GM10847 (cell line): ENCODE data around the gene TAF9.

Source experiments
- POLR2A ChIP-seq: IDR thresholded peaks from 2 replicates; pipeline ENCODE4 v1.6.1; 2011; ENCODE audit not compliant: insufficient read length; ENCODE audit errors: extremely low read depth

Gene TAF9

GRCh38 chr5:69360442-69360841, 8.9 kb downstream of the TAF9 start:
- TF ChIP-seq POLR2A, result no peak

- TF ChIP-seq POLR2A, result no peak
Observed at GRCh38 chr5:69359699-69360098, 9.6 kb downstream of the TAF9 start.

DNA sequence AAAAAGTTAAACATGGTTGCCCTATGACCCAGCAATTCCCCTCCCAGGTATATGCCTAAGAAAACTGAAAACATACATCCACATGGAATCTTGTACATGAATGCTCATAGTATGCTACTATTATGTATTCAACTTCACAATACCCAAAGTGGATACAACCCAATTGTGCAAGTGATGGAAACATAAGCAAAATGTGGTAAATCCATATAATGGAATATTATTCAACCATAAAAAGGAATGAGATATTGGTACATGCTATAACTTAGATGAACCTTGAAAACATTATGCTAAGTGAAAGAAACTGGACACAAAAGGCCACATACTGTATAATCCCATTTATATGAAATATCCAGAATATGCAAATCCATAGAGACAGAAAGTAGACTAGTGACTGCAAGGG, 18.7 kb downstream of the TAF9 start:
- no peak for TF ChIP-seq POLR2A

GRCh38 chr5:69343083-69343482, 26.2 kb downstream of the TAF9 start:
- no peak for TF ChIP-seq POLR2A

DNA sequence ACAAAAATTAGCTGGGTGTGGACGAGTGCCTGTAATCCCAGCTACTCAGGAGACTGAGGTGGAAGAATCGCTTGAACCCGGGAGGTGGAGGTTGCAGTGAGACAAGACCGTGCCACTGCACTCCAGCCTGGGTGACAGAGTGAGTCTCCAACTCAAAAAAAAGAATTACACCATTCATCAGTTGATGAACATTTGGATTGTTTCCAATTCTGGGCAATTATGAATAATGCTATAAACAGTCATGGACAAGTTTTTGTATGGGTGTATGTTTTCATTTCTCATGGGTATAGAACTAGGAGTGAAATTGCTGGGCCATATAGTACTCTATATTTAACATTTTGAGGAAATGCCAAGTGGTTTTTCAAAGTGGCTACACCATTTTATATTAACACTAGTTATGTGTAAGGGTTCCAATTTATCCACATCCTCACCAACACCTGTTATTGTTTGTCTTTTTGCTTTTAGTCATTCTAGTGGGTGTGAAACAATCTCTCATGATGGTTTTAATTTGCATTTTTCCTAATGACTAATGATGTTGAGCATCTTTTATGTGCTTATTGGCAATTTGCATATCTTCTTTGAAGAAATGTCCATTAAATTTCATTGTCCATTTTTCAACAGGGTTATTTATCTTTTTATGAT, 27.7 kb downstream of the TAF9 start:
- no peak for TF ChIP-seq POLR2A

DNA sequence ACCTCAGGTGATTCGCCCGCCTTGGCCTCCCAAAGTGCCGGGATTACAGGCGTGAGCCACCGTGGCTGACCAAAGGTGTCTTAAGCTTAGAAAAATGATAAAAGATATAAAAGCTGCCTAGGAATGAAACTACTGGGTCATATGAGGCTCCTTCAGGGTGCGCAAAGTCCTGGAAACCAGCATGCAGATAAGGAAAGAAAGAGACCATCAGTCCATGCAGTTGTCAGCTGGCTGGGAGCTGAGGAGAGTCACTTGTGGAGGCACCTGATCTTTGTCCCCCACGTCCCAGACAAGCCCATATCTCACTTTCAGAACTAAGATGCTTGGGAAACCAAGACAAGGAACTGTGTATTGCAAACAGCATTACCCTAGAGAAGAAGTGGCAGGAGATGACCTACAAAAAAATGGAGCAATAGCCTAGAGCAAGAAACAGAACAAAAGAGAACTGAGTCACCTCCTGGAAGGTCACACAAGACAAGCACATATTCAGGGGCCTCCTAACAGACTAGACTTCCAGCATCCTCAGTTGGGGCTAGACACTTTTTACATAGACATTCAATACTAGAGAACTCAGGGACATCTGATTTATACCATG, 33.9 kb downstream of the TAF9 start:
- TF ChIP-seq POLR2A, result no peak

- TF ChIP-seq POLR2A, result no peak
Observed at GRCh38 chr5:69334793-69335268, 34.5 kb downstream of the TAF9 start.

GRCh38 chr5:69331528-69332445, 37.5 kb downstream of the TAF9 start:
- TF ChIP-seq POLR2A, result no peak

- TF ChIP-seq POLR2A, result no peak
Observed at GRCh38 chr5:69329905-69330489, 39.3 kb downstream of the TAF9 start.

- TF ChIP-seq POLR2A, result no peak
Observed at GRCh38 chr5:69326365-69326764, 43.0 kb downstream of the TAF9 start.

- TF ChIP-seq POLR2A, result no peak
Observed at GRCh38 chr5:69317391-69317790, 51.9 kb downstream of the TAF9 start.

GRCh38 chr5:69315972-69316371, 53.3 kb downstream of the TAF9 start:
- no peak for TF ChIP-seq POLR2A
